ENCODE data around the gene STEAP3. TPM values are rescaled to one million over a fixed set of nuclear protein-coding genes. Genes with fewer than 3 reads are reported as not detected.

Gene STEAP3, protein sequence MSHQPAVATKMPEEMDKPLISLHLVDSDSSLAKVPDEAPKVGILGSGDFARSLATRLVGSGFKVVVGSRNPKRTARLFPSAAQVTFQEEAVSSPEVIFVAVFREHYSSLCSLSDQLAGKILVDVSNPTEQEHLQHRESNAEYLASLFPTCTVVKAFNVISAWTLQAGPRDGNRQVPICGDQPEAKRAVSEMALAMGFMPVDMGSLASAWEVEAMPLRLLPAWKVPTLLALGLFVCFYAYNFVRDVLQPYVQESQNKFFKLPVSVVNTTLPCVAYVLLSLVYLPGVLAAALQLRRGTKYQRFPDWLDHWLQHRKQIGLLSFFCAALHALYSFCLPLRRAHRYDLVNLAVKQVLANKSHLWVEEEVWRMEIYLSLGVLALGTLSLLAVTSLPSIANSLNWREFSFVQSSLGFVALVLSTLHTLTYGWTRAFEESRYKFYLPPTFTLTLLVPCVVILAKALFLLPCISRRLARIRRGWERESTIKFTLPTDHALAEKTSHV
- total RNA-seq = 1 to 10 TPM; 2.3 to 5.9 (median 3.7) TPM

DNA sequence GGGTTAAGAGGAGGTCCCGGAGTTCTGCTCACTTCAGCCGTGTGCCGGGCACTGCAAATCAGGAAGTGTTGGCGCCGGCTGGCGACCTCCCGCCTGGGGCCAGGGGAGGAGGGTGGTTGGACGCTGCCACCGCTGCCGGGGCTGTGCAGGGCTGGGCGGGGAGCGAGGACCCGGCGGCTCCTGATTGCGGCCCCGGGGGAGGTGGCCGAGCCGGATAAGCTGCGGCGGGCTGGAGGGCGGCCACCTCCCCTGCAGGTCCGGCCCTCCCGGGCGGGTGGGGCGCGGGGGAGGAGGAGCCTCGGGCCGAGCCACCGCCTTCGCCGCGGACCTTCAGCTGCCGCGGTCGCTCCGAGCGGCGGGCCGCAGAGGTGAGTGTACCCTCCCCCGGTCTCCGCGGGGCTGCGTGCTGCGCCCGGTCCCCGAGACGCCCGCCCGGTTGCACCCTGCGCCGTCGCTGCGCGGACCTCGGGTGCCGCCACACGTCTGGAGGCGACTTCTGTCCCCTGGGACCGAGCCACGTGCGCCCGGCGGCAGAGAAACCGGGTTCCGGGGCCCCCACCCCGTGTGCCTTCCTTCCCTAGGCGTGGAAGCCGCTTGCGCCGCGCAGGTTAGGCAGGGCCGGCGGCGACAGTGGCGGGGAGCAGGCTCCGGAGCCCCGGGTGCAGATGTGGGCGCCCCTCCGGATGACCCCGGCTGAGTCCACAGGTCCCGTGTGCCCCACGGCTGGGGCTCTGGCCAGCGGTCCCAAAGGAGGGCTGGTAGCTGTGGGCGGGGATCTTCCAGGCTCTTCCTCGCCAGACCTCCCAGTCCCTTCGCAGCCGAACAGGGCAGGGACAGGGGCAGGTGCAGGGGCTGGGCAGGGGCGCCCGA, at the start of gene STEAP3:
Gene STEAP3 (plus strand): TSS at position 314 of the 870 bp plus-strand sequence. CDS start 7,179 bp downstream, outside the sequence.
- H3K4me3 ChIP-seq = peak within 1 kb of the TSS; percentile 31 to 60
- H3K27ac ChIP-seq = no peak within 1 kb of the TSS
- H3K4me1 ChIP-seq = peaks cover 0 to 6% of the 10 kb centered on the region in 2 donors
- intact Hi-C loops (cut with DNase I; ENCODE audit: low total_unique reads) = no loop called here
- peak in 1 of 2 donors; percentile 35 for TF ChIP-seq POLR2A (IDR thresholded peaks at IDR 0.05)
- TF ChIP-seq, protein P1, sequence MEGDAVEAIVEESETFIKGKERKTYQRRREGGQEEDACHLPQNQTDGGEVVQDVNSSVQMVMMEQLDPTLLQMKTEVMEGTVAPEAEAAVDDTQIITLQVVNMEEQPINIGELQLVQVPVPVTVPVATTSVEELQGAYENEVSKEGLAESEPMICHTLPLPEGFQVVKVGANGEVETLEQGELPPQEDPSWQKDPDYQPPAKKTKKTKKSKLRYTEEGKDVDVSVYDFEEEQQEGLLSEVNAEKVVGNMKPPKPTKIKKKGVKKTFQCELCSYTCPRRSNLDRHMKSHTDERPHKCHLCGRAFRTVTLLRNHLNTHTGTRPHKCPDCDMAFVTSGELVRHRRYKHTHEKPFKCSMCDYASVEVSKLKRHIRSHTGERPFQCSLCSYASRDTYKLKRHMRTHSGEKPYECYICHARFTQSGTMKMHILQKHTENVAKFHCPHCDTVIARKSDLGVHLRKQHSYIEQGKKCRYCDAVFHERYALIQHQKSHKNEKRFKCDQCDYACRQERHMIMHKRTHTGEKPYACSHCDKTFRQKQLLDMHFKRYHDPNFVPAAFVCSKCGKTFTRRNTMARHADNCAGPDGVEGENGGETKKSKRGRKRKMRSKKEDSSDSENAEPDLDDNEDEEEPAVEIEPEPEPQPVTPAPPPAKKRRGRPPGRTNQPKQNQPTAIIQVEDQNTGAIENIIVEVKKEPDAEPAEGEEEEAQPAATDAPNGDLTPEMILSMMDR (IDR thresholded peaks at IDR 0.05) = no peak
- no peaks in the 10 kb centered on the region for H3K9me3 ChIP-seq
- no peaks in the 10 kb centered on the region for H3K27me3 ChIP-seq
- no peaks in the 10 kb centered on the region for H3K36me3 ChIP-seq
- DNase-seq = peak; percentile 42 to 44

DNA sequence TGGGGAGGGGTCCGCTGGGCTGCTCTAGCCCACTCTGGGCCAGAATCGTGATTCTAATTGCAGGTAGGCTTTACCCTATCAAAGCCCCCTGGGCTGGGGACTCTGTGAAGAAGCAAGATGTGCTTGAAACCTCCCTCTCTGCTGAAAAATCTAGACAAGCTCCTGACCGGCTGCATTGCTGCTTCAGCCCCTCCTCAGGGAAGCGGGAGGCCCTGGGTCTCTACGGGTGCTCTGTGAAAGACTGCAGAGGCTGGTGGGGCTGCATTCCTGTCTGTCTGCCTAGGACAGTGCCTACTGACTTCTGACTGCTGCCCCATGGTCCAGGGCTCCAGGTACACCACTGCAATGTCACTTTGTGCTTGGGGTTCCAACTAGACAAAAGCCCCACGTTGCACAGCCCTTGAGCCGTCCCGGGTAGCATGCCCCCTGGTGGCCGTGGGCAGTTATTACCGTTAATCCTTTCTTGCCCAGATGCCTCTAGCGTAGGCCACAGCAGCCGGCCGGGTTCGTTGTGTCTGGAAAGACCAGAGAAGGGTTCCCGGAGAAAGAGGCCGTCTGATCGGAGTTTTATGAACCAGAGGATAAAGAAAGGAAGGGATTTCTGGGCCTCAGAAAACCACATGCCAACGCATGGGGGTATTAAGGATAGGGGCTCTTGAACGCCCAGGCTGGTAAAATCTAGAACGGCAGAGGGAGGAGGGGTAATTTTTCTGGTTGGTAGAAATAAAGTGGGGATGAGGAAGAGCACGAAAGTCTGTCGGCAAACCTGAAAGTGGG, 49.2 kb upstream of the STEAP3 start:
- DNase-seq = no peak
- TF ChIP-seq, protein P1 (IDR thresholded peaks at IDR 0.05) = peak in 1 of 4 experiments; percentile 4
- no peak for TF ChIP-seq POLR2A (IDR thresholded peaks at IDR 0.05)
- Histone ChIP-seq H3K27me3 (no peaks in the 10 kb centered on the region), H3K27ac (no peak overlapping the region), H3K36me3 (no peaks in the 10 kb centered on the region), H3K4me3 (no peak overlapping the region), H3K4me1 (no peaks in the 10 kb centered on the region), H3K9me3 (no peaks in the 10 kb centered on the region)
- intact Hi-C loops (cut with DNase I; ENCODE audit: low total_unique reads) = no loop called here

DNA sequence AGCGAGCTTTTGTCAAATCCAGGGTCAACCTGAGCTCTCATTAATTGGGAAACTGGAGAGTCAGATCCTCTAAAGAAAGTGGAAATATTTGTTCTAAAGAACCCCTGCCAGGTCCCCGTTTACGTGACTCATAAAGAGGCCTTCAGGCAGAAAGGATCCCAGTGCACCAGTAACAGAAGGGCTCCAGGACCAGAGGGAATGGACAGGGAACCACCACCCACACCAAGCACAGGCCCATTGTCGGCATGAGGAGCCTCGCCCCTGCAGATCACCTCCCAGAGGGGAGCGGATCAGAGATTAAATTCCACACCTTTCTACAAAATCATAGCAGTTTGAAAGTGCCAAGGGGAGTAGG, 48.7 kb upstream of the STEAP3 start:
- no peak for TF ChIP-seq POLR2A (IDR thresholded peaks at IDR 0.05)
- TF ChIP-seq, protein P1 (IDR thresholded peaks at IDR 0.05) = no peak
- H3K9me3 ChIP-seq = no peaks in the 10 kb centered on the region
- H3K27me3 ChIP-seq = no peaks in the 10 kb centered on the region
- DNase-seq = no peak
- intact Hi-C loops (cut with DNase I; ENCODE audit: low total_unique reads) = no loop called here
- H3K4me3 ChIP-seq = no peak overlapping the region
- no peaks in the 10 kb centered on the region for H3K36me3 ChIP-seq
- no peaks in the 10 kb centered on the region for H3K4me1 ChIP-seq
- H3K27ac ChIP-seq = no peak overlapping the region

DNA sequence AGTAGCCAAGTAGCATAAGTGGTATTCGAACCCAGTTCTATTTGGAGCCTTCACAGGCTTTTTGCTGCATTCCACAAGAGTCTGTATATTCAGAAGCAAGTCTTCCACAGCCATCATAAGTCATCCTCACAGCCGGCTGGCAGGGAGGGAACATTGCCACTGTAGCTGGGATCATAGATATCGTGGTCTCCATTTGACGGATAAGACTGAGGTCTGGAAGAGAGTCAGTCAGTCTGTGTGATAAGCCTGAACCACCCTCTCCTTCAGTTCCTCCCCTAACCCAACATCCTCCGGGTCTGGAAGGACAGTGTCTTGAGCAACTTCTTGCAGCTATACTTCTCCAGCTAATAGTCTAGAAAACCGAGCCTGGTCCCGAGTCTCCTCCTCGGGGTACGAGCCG, 48.1 kb upstream of the STEAP3 start:
- Histone ChIP-seq H3K4me1 (no peaks in the 10 kb centered on the region), H3K4me3 (no peak overlapping the region), H3K9me3 (no peaks in the 10 kb centered on the region), H3K27ac (no peak overlapping the region), H3K27me3 (no peaks in the 10 kb centered on the region), H3K36me3 (no peaks in the 10 kb centered on the region)
- intact Hi-C loops (cut with DNase I; ENCODE audit: low total_unique reads) = no loop called here
- TF ChIP-seq POLR2A (IDR thresholded peaks at IDR 0.05) = no peak
- TF ChIP-seq, protein P1 (IDR thresholded peaks at IDR 0.05) = no peak
- no peak for DNase-seq
